HepG2 (cell line): ENCODE measurements around the gene FREM3. TPM values are rescaled to one million over a fixed set of nuclear protein-coding genes. Genes with fewer than 3 reads are reported as not detected.

Experiments
- CENPX ChIP-seq: sonication (generic); formaldehyde crosslinking; IDR thresholded peaks from 2 replicates; pipeline ENCODE4 v1.9.0; 2021; ENCODE audit warnings: mild to moderate bottlenecking, missing genetic modification reagents, moderate library complexity
- MIXL1 ChIP-seq: IDR thresholded peaks from 2 replicates; pipeline ENCODE4 v1.6.1; 2016
- RAD21 ChIP-seq: fragments of 450-650 bp; formaldehyde crosslinking; IDR thresholded peaks from 2 replicates; pipeline ENCODE4 v1.5.0; 2020; ENCODE audit warnings: mild to moderate bottlenecking
- SNAPC4 ChIP-seq: sonication (generic); formaldehyde crosslinking; IDR thresholded peaks from 2 replicates; pipeline ENCODE4 v1.4.0; 2020; ENCODE audit warnings: mild to moderate bottlenecking, missing genetic modification reagents
- SOX6 ChIP-seq, 2 experiments: fragments of 450-650 bp in 1 of 2; sonication (generic) in 1 of 2; formaldehyde crosslinking in 1 of 2; IDR thresholded peaks; 2 replicates each; pipeline versions ENCODE4 v1.4.0 to v1.6.1; 2017 to 2020; ENCODE audit warnings: antibody characterized with exemption in 1 of 2, mild to moderate bottlenecking in 1 of 2, missing genetic modification reagents in 1 of 2
- ZBTB10 ChIP-seq: sonication (generic); formaldehyde crosslinking; IDR thresholded peaks from 2 replicates; pipeline ENCODE4 v1.4.0; 2020; ENCODE audit warnings: missing genetic modification reagents, borderline replicate concordance
- ZBTB39 ChIP-seq: sonication (generic); formaldehyde crosslinking; IDR thresholded peaks from 2 replicates; pipeline ENCODE4 v1.5.0; 2020; ENCODE audit warnings: missing genetic modification reagents
- ZNF546 ChIP-seq: sonication (generic); formaldehyde crosslinking; conservative IDR thresholded peaks from 2 replicates; pipeline ENCODE4 v1.8.1; 2023; ENCODE audit warnings: mild to moderate bottlenecking, missing genetic modification reagents
- ZNF652 ChIP-seq: IDR thresholded peaks from 2 replicates; pipeline ENCODE4 v1.6.1; 2016; ENCODE audit warnings: low read depth, borderline replicate concordance
- ZNF879 ChIP-seq: sonication (generic); formaldehyde crosslinking; IDR thresholded peaks from 2 replicates; pipeline ENCODE4 v1.8.1; 2023; ENCODE audit warnings: missing genetic modification reagents
- polyA plus RNA-seq, 8 experiments: library from polyadenylated mRNA; depleted of rRNA in 3 of 8; stranded (reverse) in 7 of 8; unstranded in 1 of 8; fragments of >200 nt; fragmentation: Illumina TruSeq in 4 of 8; extraction: Trizol in 4 of 8; gene quantifications; 2 replicates each; pipeline versions ENCODE4 v1.2.1 to v1.2.3, GENCODE V29; 2011 to 2016; ENCODE audit warnings: low read depth in 4 of 8, missing spikeins in 1 of 8, mixed read lengths in 1 of 8; ENCODE audit not compliant: insufficient read depth in 1 of 8
- total RNA-seq, 5 experiments: library from RNA; depleted of rRNA; stranded (reverse); fragments of >200 nt; fragmentation: Illumina TruSeq; extraction: Trizol; gene quantifications; 2 replicates each; pipeline ENCODE4 v1.2.3, GENCODE V29; 2016; ENCODE audit warnings: low read depth in 1 of 5

Gene FREM3
- total and polyA plus RNA-seq, 2 of the 13 experiments (the other 11 are each of a cell fraction or from before 2014, with no cell fraction given) = not detected

GRCh38 chr4:143558823-143559756, 141.4 kb downstream of the FREM3 start (continued):
- TF ChIP-seq ZBTB39 = no peak
- 0 out of 2 replicates have a peak, but pooled peaks have one; percentile 29 for TF ChIP-seq MIXL1 (CRISPR knock-in tag)
- no peak for TF ChIP-seq ZNF652 (CRISPR knock-in tag)
- no peak for TF ChIP-seq ZBTB10 (CRISPR knock-in tag)
- peak; percentile 64 for TF ChIP-seq RAD21
- TF ChIP-seq ZNF546 (CRISPR knock-in tag) = peak; percentile 78; the same call in 1 of the 2 replicates
- no peak for TF ChIP-seq SOX6 (IDR thresholded peaks at IDR 0.05)
- TF ChIP-seq SOX6 (CRISPR knock-in tag; IDR thresholded peaks at IDR 0.05) = peak; percentile 26; the same call in 1 of the 2 replicates
- TF ChIP-seq CENPX = no peak
- TF ChIP-seq ZNF879 (CRISPR knock-in tag) = no peak
- 0 out of 2 replicates have a peak, but pooled peaks have one; percentile 27 for TF ChIP-seq SNAPC4
